GM06990 (cell line): ENCODE data around the gene FANCE.

Experiments used
- DNase-seq: peaks from one replicate; pipeline ENCODE4 v3.0.0-alpha.2; 2011; ENCODE audit not compliant: insufficient read length; ENCODE audit errors: extremely low read depth
- H3K27me3 ChIP-seq: replicated peaks from 2 replicates; pipeline ENCODE4 v1.6.0; 2011; ENCODE audit warnings: low read length; ENCODE audit not compliant: control insufficient read depth, insufficient read depth
- H3K36me3 ChIP-seq: 2 replicates; pipeline ENCODE4 v1.5.1; 2011; ENCODE audit warnings: low read length; ENCODE audit not compliant: control insufficient read depth, insufficient read depth
- H3K4me3 ChIP-seq: replicated peaks from 2 replicates; pipeline ENCODE4 v1.5.1; 2011; ENCODE audit warnings: low read depth, mild to moderate bottlenecking, control low read depth, low read length
- TF ChIP-seq, protein P1 (sequence below): IDR thresholded peaks from 2 replicates; pipeline ENCODE4 v1.5.1; 2011; ENCODE audit warnings: low read length, control low read depth, mild to moderate bottlenecking, inconsistent platforms; ENCODE audit not compliant: insufficient read depth, poor library complexity, severe bottlenecking

Gene FANCE

DNA sequence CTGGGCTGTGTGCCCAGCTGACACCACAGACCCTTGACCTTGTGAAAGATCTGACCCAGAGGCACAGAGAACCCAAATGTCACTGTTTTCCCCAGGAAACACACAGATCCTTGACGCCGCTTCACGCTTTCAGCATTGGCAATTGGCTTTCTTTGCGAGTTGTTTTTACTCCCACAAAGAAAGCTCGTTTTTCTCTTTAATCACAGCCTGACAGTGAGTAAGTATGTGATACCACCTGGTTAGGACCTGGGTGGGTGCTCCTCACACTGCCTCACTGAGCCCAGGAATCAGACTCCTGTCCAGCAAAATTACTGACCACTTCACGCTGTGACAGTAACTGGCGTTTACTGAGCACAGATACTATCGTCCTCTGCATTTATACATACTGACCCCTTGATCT is 29.1 kb downstream of the FANCE start:
- H3K27me3 ChIP-seq, result no peaks in the 10 kb centered on the region; the same call in 1 of the 2 replicates
- H3K36me3 ChIP-seq, result no peaks in the 10 kb centered on the region
- TF ChIP-seq, protein P1, sequence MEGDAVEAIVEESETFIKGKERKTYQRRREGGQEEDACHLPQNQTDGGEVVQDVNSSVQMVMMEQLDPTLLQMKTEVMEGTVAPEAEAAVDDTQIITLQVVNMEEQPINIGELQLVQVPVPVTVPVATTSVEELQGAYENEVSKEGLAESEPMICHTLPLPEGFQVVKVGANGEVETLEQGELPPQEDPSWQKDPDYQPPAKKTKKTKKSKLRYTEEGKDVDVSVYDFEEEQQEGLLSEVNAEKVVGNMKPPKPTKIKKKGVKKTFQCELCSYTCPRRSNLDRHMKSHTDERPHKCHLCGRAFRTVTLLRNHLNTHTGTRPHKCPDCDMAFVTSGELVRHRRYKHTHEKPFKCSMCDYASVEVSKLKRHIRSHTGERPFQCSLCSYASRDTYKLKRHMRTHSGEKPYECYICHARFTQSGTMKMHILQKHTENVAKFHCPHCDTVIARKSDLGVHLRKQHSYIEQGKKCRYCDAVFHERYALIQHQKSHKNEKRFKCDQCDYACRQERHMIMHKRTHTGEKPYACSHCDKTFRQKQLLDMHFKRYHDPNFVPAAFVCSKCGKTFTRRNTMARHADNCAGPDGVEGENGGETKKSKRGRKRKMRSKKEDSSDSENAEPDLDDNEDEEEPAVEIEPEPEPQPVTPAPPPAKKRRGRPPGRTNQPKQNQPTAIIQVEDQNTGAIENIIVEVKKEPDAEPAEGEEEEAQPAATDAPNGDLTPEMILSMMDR, result no peak
- no peak for DNase-seq
- no peak overlapping the region for H3K4me3 ChIP-seq

GRCh38 chr6:35483062-35483461 is 30.9 kb downstream of the FANCE start:
- Histone ChIP-seq H3K4me3 (no peak overlapping the region), H3K27me3 (no peaks in the 10 kb centered on the region; the same call in 1 of the 2 replicates), H3K36me3 (no peaks in the 10 kb centered on the region)
- TF ChIP-seq, protein P1, result no peak
- DNase-seq, result no peak

GRCh38 chr6:35483490-35483889 is 31.4 kb downstream of the FANCE start:
- TF ChIP-seq, protein P1, result no peak
- no peak for DNase-seq

GRCh38 chr6:35483893-35484645 is 31.9 kb downstream of the FANCE start:
- H3K4me3 ChIP-seq, result no peak overlapping the region
- H3K27me3 ChIP-seq, result no peaks in the 10 kb centered on the region; the same call in 1 of the 2 replicates
- TF ChIP-seq, protein P1, result no peak
- DNase-seq, result no peak
- no peaks in the 10 kb centered on the region for H3K36me3 ChIP-seq

More at GRCh38 chr6:35483490-35483889, 31.4 kb downstream of the FANCE start:
- no peaks in the 10 kb centered on the region for H3K36me3 ChIP-seq
- no peaks in the 10 kb centered on the region; the same call in 1 of the 2 replicates for H3K27me3 ChIP-seq
- H3K4me3 ChIP-seq, result no peak overlapping the region

- TF ChIP-seq, protein P1, result no peak
- Histone ChIP-seq H3K4me3 (no peak overlapping the region), H3K27me3 (no peaks in the 10 kb centered on the region; the same call in 1 of the 2 replicates), H3K36me3 (no peaks in the 10 kb centered on the region)
- DNase-seq, result no peak
These were observed 32.8 kb downstream of the FANCE start for GRCh38 chr6:35484921-35485392.
